Adrenal gland (tissue), 12 donors: Measurements from ENCODE around the gene PHTF1. TPM values are rescaled to one million over a fixed set of nuclear protein-coding genes. Genes with fewer than 3 reads are reported as not detected.
A peak's percentile ranks its signal among the peaks of the same experiment; 100 is the strongest.

Source experiments
- DNase-seq, 7 donors: peaks; one replicate each; pipeline ENCODE4 v3.0.0-alpha.2; 2019 to 2020
- H3K27ac ChIP-seq, 5 donors: fragments of 200-600 bp; sonication (generic) in 4 of 5; 1 replicate in 3 of 5; 2 replicates in 2 of 5; pipeline versions ENCODE4 v1.5.1 to v1.8.0; 2016 to 2020; ENCODE audit warnings: mild to moderate bottlenecking in 1 of 5
- H3K27me3 ChIP-seq: fragments of 200-600 bp; 2 replicates; pipeline ENCODE4 v1.8.0; 2021
- H3K36me3 ChIP-seq, 2 donors: fragments of 200-600 bp; replicated peaks in 1 of 2; 1 replicate in 1 of 2; 2 replicates in 1 of 2; pipeline versions ENCODE4 v1.5.1 to v1.8.0; 2018 to 2022
- H3K4me1 ChIP-seq, 2 donors: fragments of 200-600 bp; replicated peaks in 1 of 2; 1 replicate in 1 of 2; 2 replicates in 1 of 2; pipeline versions ENCODE4 v1.5.1 to v1.8.0; 2018 to 2021
- H3K4me3 ChIP-seq, 4 donors: fragments of 200-600 bp; sonication (generic) in 3 of 4; one replicate each; pipeline ENCODE4 v1.5.1; 2016 to 2018
- H3K9me3 ChIP-seq, 3 donors: fragments of 200-600 bp; sonication (generic) in 1 of 3; replicated peaks in 1 of 3; 1 replicate in 2 of 3; 2 replicates in 1 of 3; pipeline versions ENCODE4 v1.5.1 to v1.8.0; 2016 to 2021
- CTCF ChIP-seq, 6 experiments: fragments of 450-650 bp in 4 of 6; fragments of 200-600 bp in 2 of 6; sonication (generic) in 1 of 6; IDR thresholded peaks; 1 replicate in 5 of 6; 2 replicates in 1 of 6; pipeline versions ENCODE4 v1.5.1 to v1.8.0; 2016 to 2021; ENCODE audit warnings: antibody characterized with exemption in 6 of 6, mild to moderate bottlenecking in 2 of 6, moderate library complexity in 1 of 6
- POLR2A ChIP-seq, 2 donors: fragments of 450-650 bp; IDR thresholded peaks; one replicate each; pipeline ENCODE4 v1.6.1; 2017; ENCODE audit warnings: antibody characterized with exemption in 2 of 2, mild to moderate bottlenecking in 2 of 2, moderate library complexity in 1 of 2
- WGBS, 4 donors: extraction: QIAGEN DNeasy Blood & Tissue Kit in 2 of 4; methylation state at CpG; one replicate each; pipeline versions ENCODE4 v1.1.5 to v1.1.7; 2013 to 2017; 5-methylcytosine and 5-hydroxymethylcytosine counted together
- intact Hi-C, 2 donors: fragments of 100-400 bp; cut with DNase I; formaldehyde crosslinking; loops; one replicate each; pipeline versions ENCODE4 v1.14.1 to v1.15.0; 2022 to 2023
- polyA plus RNA-seq, 3 donors: library from polyadenylated mRNA; stranded (reverse); fragments of 200-250 nt in 2 of 3; fragments of 350-450 nt in 1 of 3; fragmentation: Illumina TruSeq in 1 of 3; extraction: RNeasy Lipid Tissue Mini Kit (QIAGEN cat#74804) in 1 of 3; gene quantifications; one replicate each; pipeline ENCODE4 v1.2.3, GENCODE V29; 2013 to 2014
- total RNA-seq, 9 donors: library from RNA; depleted of rRNA in 4 of 9; stranded (reverse); fragments of >200 nt in 4 of 9; fragments of 120-200 nt in 1 of 9; fragmentation: NEBNext Ultra II Directional in 1 of 9; extraction: Animal tissue kit (Norgen Biotek cat#: 25700) in 1 of 9; gene quantifications; one replicate each; pipeline versions ENCODE4 v1.1.0 to v1.2.4, GENCODE V29; 2013 to 2023
- donor health status: healthy with polysubstance abuse.
- donor health status: Bipolar disorder and iron deficiency.
- donor health status: DM: yes; HTN: yes; CAD: no.
- donor health status: DM: no; HTN: no; CAD: no.
- donor health status: DM: no; HTN: no; CAD: no.
- donor health status: DM: yes; HTN: yes; CAD: no.

PHTF1 gene
- total and polyA plus RNA-seq, 12 donors = 9.7 to 37.9 (median 20.2) TPM

- H3K27me3 ChIP-seq = no peaks in the 10 kb centered on the region
- peaks cover 0 to 24% of the 10 kb centered on the region in 2 donors for H3K4me1 ChIP-seq
- H3K36me3 ChIP-seq = peaks cover 0 to 13% of the 10 kb centered on the region in 2 donors
- no peak overlapping the region for H3K4me3 ChIP-seq
- H3K9me3 ChIP-seq = no peaks in the 10 kb centered on the region
- intact Hi-C loops = no loop called here
- TF ChIP-seq CTCF (IDR thresholded peaks at IDR 0.05) = no peak
- no peak for TF ChIP-seq POLR2A (IDR thresholded peaks at IDR 0.05)
- no peak for DNase-seq
- H3K27ac ChIP-seq = no peak overlapping the region
- 77 to 94% (median 91%) methylated on average over 2 of the region's 2 CpGs for WGBS, 4 donors
Observed at GRCh38 chr1:113765306-113766230, 6.3 kb upstream of the PHTF1 start.

DNA sequence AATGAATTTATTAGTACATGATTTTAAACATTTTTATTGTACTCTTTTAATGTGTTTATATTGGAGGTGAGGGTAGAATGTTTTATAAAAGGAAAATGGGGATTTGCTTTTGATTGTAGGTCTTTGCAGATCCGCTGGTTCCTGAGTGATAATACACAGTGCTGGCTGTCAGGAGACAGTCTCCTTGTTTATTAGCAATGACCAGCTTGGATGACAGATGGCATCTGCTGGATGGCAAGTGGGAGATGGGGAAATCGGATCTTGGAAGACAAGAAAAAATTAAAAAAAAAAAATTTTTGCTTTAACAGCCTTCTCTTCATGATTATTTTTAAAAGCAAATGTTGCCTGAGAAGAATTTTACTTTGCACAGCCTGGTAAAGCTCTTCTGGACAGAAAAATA, 4.4 kb upstream of the PHTF1 start:
- no peaks in the 10 kb centered on the region for H3K9me3 ChIP-seq
- WGBS, 4 donors = 91 to 95% (median 93%) methylated on average over 2 of the region's 2 CpGs
- peaks cover 0 to 17% of the 10 kb centered on the region in 2 donors for H3K4me1 ChIP-seq
- no peak overlapping the region for H3K27ac ChIP-seq
- TF ChIP-seq CTCF (IDR thresholded peaks at IDR 0.05) = no peak
- no peak for TF ChIP-seq POLR2A (IDR thresholded peaks at IDR 0.05)
- no peak overlapping the region for H3K4me3 ChIP-seq
- intact Hi-C loops = no loop called here
- H3K36me3 ChIP-seq = peaks cover 0 to 13% of the 10 kb centered on the region in 2 donors
- no peak for DNase-seq
- H3K27me3 ChIP-seq = no peaks in the 10 kb centered on the region

DNA sequence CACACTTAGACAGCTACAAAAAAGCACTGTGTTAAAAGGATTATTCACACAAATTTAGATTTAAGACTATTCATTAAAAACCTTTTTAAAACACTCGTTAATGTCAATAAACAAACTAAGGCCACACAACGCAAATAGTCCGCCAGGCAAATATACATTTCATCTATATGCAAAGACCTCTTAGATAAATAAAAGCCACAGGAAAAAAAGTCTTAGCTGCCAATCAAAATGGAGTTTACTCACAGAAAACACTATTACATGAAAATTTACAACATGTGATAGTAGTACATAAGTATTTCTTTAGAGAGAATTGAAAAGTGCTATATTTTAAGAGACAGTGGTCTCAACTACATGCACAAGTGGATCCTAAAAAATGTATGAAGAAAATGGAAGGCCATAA, 2.7 kb upstream of the PHTF1 start:
- Histone ChIP-seq H3K27ac (no peak overlapping the region), H3K36me3 (peaks cover 0 to 6% of the 10 kb centered on the region in 2 donors), H3K9me3 (no peaks in the 10 kb centered on the region), H3K27me3 (no peaks in the 10 kb centered on the region), H3K4me3 (no peak overlapping the region), H3K4me1 (peaks cover 0 to 26% of the 10 kb centered on the region in 2 donors)
- no peak for DNase-seq
- WGBS, 4 donors = 91 to 95% (median 93%) methylated on average over 3 of the region's 3 CpGs
- TF ChIP-seq CTCF (IDR thresholded peaks at IDR 0.05) (no peak), POLR2A (IDR thresholded peaks at IDR 0.05) (no peak)
- intact Hi-C loops = no loop called here

GRCh38 chr1:113760102-113761080, 1.1 kb upstream of the PHTF1 start:
- peak overlapping the region; percentile 90 to 98 (median 96) for H3K27ac ChIP-seq
- 68 to 74% (median 69%) methylated on average over 23 of the region's 23 CpGs for WGBS, 4 donors
- no peaks in the 10 kb centered on the region for H3K27me3 ChIP-seq
- H3K4me1 ChIP-seq = peaks cover 0 to 24% of the 10 kb centered on the region in 2 donors
- H3K9me3 ChIP-seq = no peaks in the 10 kb centered on the region
- peak overlapping the region in 1 of 4 donors; percentile 97 for H3K4me3 ChIP-seq
- intact Hi-C loops = no loop called here
- no peak for DNase-seq
- no peaks in the 10 kb centered on the region for H3K36me3 ChIP-seq
- TF ChIP-seq POLR2A (IDR thresholded peaks at IDR 0.05) (no peak), CTCF (IDR thresholded peaks at IDR 0.05) (no peak)
